ENCODE measurements around the gene CDH4. TPM values are rescaled to one million over a fixed set of nuclear protein-coding genes. Genes with fewer than 3 reads are reported as not detected.

CDH4 gene
- total and polyA plus RNA-seq, 2 of the 8 experiments (the other 6 are each of a cell fraction or from before 2014, with no cell fraction given): 4.3 to 7.9 TPM

GRCh38 chr20:61433816-61434215 lies 181.8 kb downstream of the CDH4 start (continued):
- TF ChIP-seq, protein P1, sequence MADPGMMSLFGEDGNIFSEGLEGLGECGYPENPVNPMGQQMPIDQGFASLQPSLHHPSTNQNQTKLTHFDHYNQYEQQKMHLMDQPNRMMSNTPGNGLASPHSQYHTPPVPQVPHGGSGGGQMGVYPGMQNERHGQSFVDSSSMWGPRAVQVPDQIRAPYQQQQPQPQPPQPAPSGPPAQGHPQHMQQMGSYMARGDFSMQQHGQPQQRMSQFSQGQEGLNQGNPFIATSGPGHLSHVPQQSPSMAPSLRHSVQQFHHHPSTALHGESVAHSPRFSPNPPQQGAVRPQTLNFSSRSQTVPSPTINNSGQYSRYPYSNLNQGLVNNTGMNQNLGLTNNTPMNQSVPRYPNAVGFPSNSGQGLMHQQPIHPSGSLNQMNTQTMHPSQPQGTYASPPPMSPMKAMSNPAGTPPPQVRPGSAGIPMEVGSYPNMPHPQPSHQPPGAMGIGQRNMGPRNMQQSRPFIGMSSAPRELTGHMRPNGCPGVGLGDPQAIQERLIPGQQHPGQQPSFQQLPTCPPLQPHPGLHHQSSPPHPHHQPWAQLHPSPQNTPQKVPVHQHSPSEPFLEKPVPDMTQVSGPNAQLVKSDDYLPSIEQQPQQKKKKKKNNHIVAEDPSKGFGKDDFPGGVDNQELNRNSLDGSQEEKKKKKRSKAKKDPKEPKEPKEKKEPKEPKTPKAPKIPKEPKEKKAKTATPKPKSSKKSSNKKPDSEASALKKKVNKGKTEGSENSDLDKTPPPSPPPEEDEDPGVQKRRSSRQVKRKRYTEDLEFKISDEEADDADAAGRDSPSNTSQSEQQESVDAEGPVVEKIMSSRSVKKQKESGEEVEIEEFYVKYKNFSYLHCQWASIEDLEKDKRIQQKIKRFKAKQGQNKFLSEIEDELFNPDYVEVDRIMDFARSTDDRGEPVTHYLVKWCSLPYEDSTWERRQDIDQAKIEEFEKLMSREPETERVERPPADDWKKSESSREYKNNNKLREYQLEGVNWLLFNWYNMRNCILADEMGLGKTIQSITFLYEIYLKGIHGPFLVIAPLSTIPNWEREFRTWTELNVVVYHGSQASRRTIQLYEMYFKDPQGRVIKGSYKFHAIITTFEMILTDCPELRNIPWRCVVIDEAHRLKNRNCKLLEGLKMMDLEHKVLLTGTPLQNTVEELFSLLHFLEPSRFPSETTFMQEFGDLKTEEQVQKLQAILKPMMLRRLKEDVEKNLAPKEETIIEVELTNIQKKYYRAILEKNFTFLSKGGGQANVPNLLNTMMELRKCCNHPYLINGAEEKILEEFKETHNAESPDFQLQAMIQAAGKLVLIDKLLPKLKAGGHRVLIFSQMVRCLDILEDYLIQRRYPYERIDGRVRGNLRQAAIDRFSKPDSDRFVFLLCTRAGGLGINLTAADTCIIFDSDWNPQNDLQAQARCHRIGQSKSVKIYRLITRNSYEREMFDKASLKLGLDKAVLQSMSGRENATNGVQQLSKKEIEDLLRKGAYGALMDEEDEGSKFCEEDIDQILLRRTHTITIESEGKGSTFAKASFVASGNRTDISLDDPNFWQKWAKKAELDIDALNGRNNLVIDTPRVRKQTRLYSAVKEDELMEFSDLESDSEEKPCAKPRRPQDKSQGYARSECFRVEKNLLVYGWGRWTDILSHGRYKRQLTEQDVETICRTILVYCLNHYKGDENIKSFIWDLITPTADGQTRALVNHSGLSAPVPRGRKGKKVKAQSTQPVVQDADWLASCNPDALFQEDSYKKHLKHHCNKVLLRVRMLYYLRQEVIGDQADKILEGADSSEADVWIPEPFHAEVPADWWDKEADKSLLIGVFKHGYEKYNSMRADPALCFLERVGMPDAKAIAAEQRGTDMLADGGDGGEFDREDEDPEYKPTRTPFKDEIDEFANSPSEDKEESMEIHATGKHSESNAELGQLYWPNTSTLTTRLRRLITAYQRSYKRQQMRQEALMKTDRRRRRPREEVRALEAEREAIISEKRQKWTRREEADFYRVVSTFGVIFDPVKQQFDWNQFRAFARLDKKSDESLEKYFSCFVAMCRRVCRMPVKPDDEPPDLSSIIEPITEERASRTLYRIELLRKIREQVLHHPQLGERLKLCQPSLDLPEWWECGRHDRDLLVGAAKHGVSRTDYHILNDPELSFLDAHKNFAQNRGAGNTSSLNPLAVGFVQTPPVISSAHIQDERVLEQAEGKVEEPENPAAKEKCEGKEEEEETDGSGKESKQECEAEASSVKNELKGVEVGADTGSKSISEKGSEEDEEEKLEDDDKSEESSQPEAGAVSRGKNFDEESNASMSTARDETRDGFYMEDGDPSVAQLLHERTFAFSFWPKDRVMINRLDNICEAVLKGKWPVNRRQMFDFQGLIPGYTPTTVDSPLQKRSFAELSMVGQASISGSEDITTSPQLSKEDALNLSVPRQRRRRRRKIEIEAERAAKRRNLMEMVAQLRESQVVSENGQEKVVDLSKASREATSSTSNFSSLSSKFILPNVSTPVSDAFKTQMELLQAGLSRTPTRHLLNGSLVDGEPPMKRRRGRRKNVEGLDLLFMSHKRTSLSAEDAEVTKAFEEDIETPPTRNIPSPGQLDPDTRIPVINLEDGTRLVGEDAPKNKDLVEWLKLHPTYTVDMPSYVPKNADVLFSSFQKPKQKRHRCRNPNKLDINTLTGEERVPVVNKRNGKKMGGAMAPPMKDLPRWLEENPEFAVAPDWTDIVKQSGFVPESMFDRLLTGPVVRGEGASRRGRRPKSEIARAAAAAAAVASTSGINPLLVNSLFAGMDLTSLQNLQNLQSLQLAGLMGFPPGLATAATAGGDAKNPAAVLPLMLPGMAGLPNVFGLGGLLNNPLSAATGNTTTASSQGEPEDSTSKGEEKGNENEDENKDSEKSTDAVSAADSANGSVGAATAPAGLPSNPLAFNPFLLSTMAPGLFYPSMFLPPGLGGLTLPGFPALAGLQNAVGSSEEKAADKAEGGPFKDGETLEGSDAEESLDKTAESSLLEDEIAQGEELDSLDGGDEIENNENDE (IDR thresholded peaks at IDR 0.05; ENCODE audit: insufficient replicate concordance, low read length): no peak
- TF ChIP-seq PHF8 (conservative IDR thresholded peaks at IDR 0.05; ENCODE audit: low read depth, low read length) (no peak), KDM5A (IDR thresholded peaks at IDR 0.05; ENCODE audit: low read length) (no peak), TAF7 (optimal IDR thresholded peaks at IDR 0.05; ENCODE audit: borderline replicate concordance, low read depth, low read length) (no peak), SUZ12 (IDR thresholded peaks at IDR 0.05; ENCODE audit: low read length) (no peak), BACH1 (IDR thresholded peaks at IDR 0.05; ENCODE audit: low read length) (no peak), SAP30 (IDR thresholded peaks at IDR 0.05; ENCODE audit: insufficient read depth, insufficient replicate concordance, low read length) (no peak), CTBP2 (IDR thresholded peaks at IDR 0.05; ENCODE audit: borderline replicate concordance, insufficient read depth, insufficient read length, low read length) (no peak), BCL11A (IDR thresholded peaks at IDR 0.05; ENCODE audit: low read depth in 2 of 2, low read length in 2 of 2) (no peak)
- TF ChIP-seq, protein P2, sequence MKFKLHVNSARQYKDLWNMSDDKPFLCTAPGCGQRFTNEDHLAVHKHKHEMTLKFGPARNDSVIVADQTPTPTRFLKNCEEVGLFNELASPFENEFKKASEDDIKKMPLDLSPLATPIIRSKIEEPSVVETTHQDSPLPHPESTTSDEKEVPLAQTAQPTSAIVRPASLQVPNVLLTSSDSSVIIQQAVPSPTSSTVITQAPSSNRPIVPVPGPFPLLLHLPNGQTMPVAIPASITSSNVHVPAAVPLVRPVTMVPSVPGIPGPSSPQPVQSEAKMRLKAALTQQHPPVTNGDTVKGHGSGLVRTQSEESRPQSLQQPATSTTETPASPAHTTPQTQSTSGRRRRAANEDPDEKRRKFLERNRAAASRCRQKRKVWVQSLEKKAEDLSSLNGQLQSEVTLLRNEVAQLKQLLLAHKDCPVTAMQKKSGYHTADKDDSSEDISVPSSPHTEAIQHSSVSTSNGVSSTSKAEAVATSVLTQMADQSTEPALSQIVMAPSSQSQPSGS (IDR thresholded peaks at IDR 0.05; ENCODE audit: low read length): no peak

All from H1 (cell line).